ENCODE measurements around the gene HHIPL1. TPM values are rescaled to one million over a fixed set of nuclear protein-coding genes. Genes with fewer than 3 reads are reported as not detected.

Gene HHIPL1
- total RNA-seq: under 1 TPM; 0.08 to 0.10 TPM

- Mint-ChIP-seq H3K4me3 (no peak within 1 kb of the TSS), H3K27ac (no peak within 1 kb of the TSS), H3K27me3 (peaks cover 27% of the 10 kb centered on the region), H3K36me3 (ENCODE audit: low read depth) (no peaks in the 10 kb centered on the region), H3K9me3 (no peaks in the 10 kb centered on the region), H3K4me1 (peaks cover 2% of the 10 kb centered on the region)
- ChIA-PET CTCF (no interaction called here), POLR2A (no interaction called here)
- DNase-seq: no peak
Measured at GRCh38 chr14:99644723-99645544, at the start of gene HHIPL1. Gene HHIPL1 (plus strand): TSS chr14:99645129. CDS start chr14:99645208, 79 bp downstream.

- Mint-ChIP-seq H3K4me1 (peaks cover 18% of the 10 kb centered on the region), H3K4me3 (peak overlapping the region; percentile 71), H3K9me3 (no peaks in the 10 kb centered on the region), H3K27me3 (no peaks in the 10 kb centered on the region), H3K36me3 (ENCODE audit: low read depth) (no peaks in the 10 kb centered on the region), H3K27ac (peak overlapping the region; percentile 69)
- DNase-seq: no peak
- CTCF ChIA-PET: interaction anchor here (1.1 to 1.5 kb wide), 2 partner anchors 8 to 9 kb away, joined by 4 read pairs; partner anchors contain the start of gene CCDC85C
- POLR2A ChIA-PET: interaction anchor here (1.2 to 3.2 kb wide), 4 partner anchors 9 to 115 kb away, joined by 3 to 52 read pairs (median 6); partner anchors contain the start of genes CCDC85C, CCNK, CYP46A1 and SETD3
Measured at GRCh38 chr14:99595524-99595923, 49.4 kb upstream of the HHIPL1 start.

GRCh38 chr14:99596071-99596627 lies 48.8 kb upstream of the HHIPL1 start:
- Mint-ChIP-seq H3K9me3 (no peaks in the 10 kb centered on the region), H3K27ac (peak overlapping the region; percentile 10), H3K36me3 (ENCODE audit: low read depth) (no peaks in the 10 kb centered on the region), H3K27me3 (no peaks in the 10 kb centered on the region), H3K4me1 (peaks cover 19% of the 10 kb centered on the region), H3K4me3 (no peak overlapping the region)
- POLR2A ChIA-PET: interaction anchor here (1.2 to 3.2 kb wide), 3 partner anchors 9 to 88 kb away, joined by 3 to 52 read pairs (median 3); partner anchors contain the start of genes CCDC85C and CYP46A1
- no peak for DNase-seq
- CTCF ChIA-PET: no interaction called here

- no peak for DNase-seq
- CTCF ChIA-PET: no interaction called here
- POLR2A ChIA-PET: interaction anchor here (1.5 kb wide), 1 partner anchor 13 kb away, joined by 3 read pairs; no protein-coding TSS in a partner anchor
- no peak overlapping the region for H3K4me3 Mint-ChIP-seq
- H3K4me1 Mint-ChIP-seq: peaks cover 25% of the 10 kb centered on the region
- H3K9me3 Mint-ChIP-seq: no peaks in the 10 kb centered on the region
- H3K27ac Mint-ChIP-seq: no peak overlapping the region
- H3K36me3 Mint-ChIP-seq (ENCODE audit: low read depth): no peaks in the 10 kb centered on the region
- no peaks in the 10 kb centered on the region for H3K27me3 Mint-ChIP-seq
Measured at GRCh38 chr14:99596772-99597171, 48.2 kb upstream of the HHIPL1 start.

GRCh38 chr14:99597911-99598600 lies 46.9 kb upstream of the HHIPL1 start:
- H3K27ac Mint-ChIP-seq: no peak overlapping the region
- ChIA-PET CTCF (no interaction called here), POLR2A (no interaction called here)

GRCh38 chr14:99598774-99599173 lies 46.2 kb upstream of the HHIPL1 start:
- peaks cover 5% of the 10 kb centered on the region for H3K27me3 Mint-ChIP-seq

More at GRCh38 chr14:99597911-99598600, 46.9 kb upstream of the HHIPL1 start:
- H3K4me3 Mint-ChIP-seq: no peak overlapping the region
- H3K9me3 Mint-ChIP-seq: no peaks in the 10 kb centered on the region
- DNase-seq: no peak
- H3K27me3 Mint-ChIP-seq: peaks cover 5% of the 10 kb centered on the region
- H3K4me1 Mint-ChIP-seq: peaks cover 35% of the 10 kb centered on the region
- H3K36me3 Mint-ChIP-seq (ENCODE audit: low read depth): no peaks in the 10 kb centered on the region

GRCh38 chr14:99599393-99599792 lies 45.5 kb upstream of the HHIPL1 start:
- DNase-seq: no peak
- no peaks in the 10 kb centered on the region for H3K36me3 Mint-ChIP-seq (ENCODE audit: low read depth)
- peaks cover 31% of the 10 kb centered on the region for H3K4me1 Mint-ChIP-seq
- H3K9me3 Mint-ChIP-seq: no peaks in the 10 kb centered on the region
- H3K4me3 Mint-ChIP-seq: no peak overlapping the region
- peaks cover 5% of the 10 kb centered on the region for H3K27me3 Mint-ChIP-seq
- H3K27ac Mint-ChIP-seq: no peak overlapping the region
- CTCF ChIA-PET: no interaction called here
- POLR2A ChIA-PET: no interaction called here

More at GRCh38 chr14:99598774-99599173, 46.2 kb upstream of the HHIPL1 start:
- H3K4me3 Mint-ChIP-seq: no peak overlapping the region
- no peaks in the 10 kb centered on the region for H3K9me3 Mint-ChIP-seq
- no peak for DNase-seq
- no peak overlapping the region for H3K27ac Mint-ChIP-seq
- no peaks in the 10 kb centered on the region for H3K36me3 Mint-ChIP-seq (ENCODE audit: low read depth)
- H3K4me1 Mint-ChIP-seq: peaks cover 35% of the 10 kb centered on the region
- CTCF ChIA-PET: no interaction called here
- POLR2A ChIA-PET: no interaction called here

GRCh38 chr14:99600232-99600888 lies 44.6 kb upstream of the HHIPL1 start:
- H3K27me3 Mint-ChIP-seq: peaks cover 5% of the 10 kb centered on the region
- H3K4me3 Mint-ChIP-seq: no peak overlapping the region
- H3K4me1 Mint-ChIP-seq: peaks cover 25% of the 10 kb centered on the region
- no peaks in the 10 kb centered on the region for H3K9me3 Mint-ChIP-seq
- H3K27ac Mint-ChIP-seq: no peak overlapping the region
- H3K36me3 Mint-ChIP-seq (ENCODE audit: low read depth): no peaks in the 10 kb centered on the region
- no peak for DNase-seq
- ChIA-PET POLR2A (interaction anchor here (1.2 kb wide), 1 partner anchor 84 kb away, joined by 3 read pairs; the partner anchor contains the start of gene CYP46A1), CTCF (no interaction called here)

GRCh38 chr14:99601361-99601831 lies 43.5 kb upstream of the HHIPL1 start:
- H3K4me3 Mint-ChIP-seq: no peak overlapping the region
- no peak overlapping the region for H3K27ac Mint-ChIP-seq
- peaks cover 5% of the 10 kb centered on the region for H3K27me3 Mint-ChIP-seq
- no peaks in the 10 kb centered on the region for H3K36me3 Mint-ChIP-seq (ENCODE audit: low read depth)
- ChIA-PET POLR2A (interaction anchor here (1.2 kb wide), 1 partner anchor 83 kb away, joined by 3 read pairs; the partner anchor contains the start of gene CYP46A1), CTCF (interaction anchor here (1.2 kb wide), 1 partner anchor 27 kb away, joined by 4 read pairs; no protein-coding TSS in a partner anchor)
- DNase-seq: no peak
- peaks cover 26% of the 10 kb centered on the region for H3K4me1 Mint-ChIP-seq
- H3K9me3 Mint-ChIP-seq: no peaks in the 10 kb centered on the region

GRCh38 chr14:99602054-99602787 lies 42.7 kb upstream of the HHIPL1 start:
- Mint-ChIP-seq H3K36me3 (ENCODE audit: low read depth) (no peaks in the 10 kb centered on the region), H3K4me1 (peaks cover 25% of the 10 kb centered on the region), H3K27ac (no peak overlapping the region), H3K4me3 (peak overlapping the region; percentile 57), H3K27me3 (peaks cover 5% of the 10 kb centered on the region), H3K9me3 (no peaks in the 10 kb centered on the region)
- CTCF ChIA-PET: interaction anchor here (1.2 kb wide), 1 partner anchor 26 kb away, joined by 4 read pairs; no protein-coding TSS in a partner anchor
- POLR2A ChIA-PET: interaction anchor here (0.7 to 2.0 kb wide), 2 partner anchors 7 to 18 kb away, joined by 5 read pairs; no protein-coding TSS in a partner anchor
- no peak for DNase-seq

GRCh38 chr14:99602788-99603415 lies 42.0 kb upstream of the HHIPL1 start:
- ChIA-PET POLR2A (interaction anchor here (0.7 to 3.7 kb wide), 8 partner anchors 8 to 122 kb away, joined by 3 to 52 read pairs (median 5); partner anchors contain the start of genes CCNK, CYP46A1 and SETD3), CTCF (interaction anchor here (0.7 to 1.2 kb wide), 3 partner anchors 8 to 26 kb away, joined by 4 read pairs; no protein-coding TSS in a partner anchor)
- H3K9me3 Mint-ChIP-seq: no peaks in the 10 kb centered on the region
- no peak overlapping the region for H3K27ac Mint-ChIP-seq
- DNase-seq: no peak
- no peaks in the 10 kb centered on the region for H3K36me3 Mint-ChIP-seq (ENCODE audit: low read depth)
- peaks cover 25% of the 10 kb centered on the region for H3K4me1 Mint-ChIP-seq
- peak overlapping the region; percentile 53 for H3K4me3 Mint-ChIP-seq
- H3K27me3 Mint-ChIP-seq: peaks cover 5% of the 10 kb centered on the region
